ENCODE results near the gene PIGR. TPM values are rescaled to one million over a fixed set of nuclear protein-coding genes. Genes with fewer than 3 reads are reported as not detected.

Gene PIGR
- total RNA-seq = not detected

DNA sequence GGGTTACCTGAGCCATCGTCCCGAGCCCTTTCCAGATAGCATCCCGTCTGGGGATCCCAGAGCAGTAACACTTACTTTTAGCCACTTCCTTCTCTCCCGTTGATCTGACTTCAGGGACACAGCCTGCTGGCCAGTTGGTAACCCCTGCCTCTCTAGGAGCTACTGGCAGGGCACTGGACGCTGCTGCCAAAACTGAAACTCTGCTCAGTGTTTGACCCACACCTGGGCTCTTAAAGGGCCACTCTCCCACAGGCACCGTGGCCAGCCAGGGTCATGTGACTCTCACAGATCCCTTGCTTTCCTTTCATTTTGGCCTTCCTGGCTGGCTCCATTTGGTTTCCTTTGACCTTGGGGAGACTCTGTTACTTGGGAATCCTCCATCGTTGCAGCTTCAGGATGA lies at the start of gene PIGR:
Gene PIGR (minus strand): TSS at position 206 of the 400 bp plus-strand sequence. CDS start 5,935 bp downstream, outside the sequence.
- ChIA-PET POLR2A (no interaction called here), CTCF (interaction anchor here (1.7 to 1.9 kb wide), 2 partner anchors 14 to 36 kb away, joined by 6 to 8 read pairs; no protein-coding TSS in a partner anchor)
- H3K27me3 Mint-ChIP-seq = peaks cover 23% of the 10 kb centered on the region
- H3K4me3 Mint-ChIP-seq = no peak within 1 kb of the TSS
- DNase-seq = no peak
- H3K27ac Mint-ChIP-seq = no peak within 1 kb of the TSS
- H3K4me1 Mint-ChIP-seq = no peaks in the 10 kb centered on the region
- H3K9me3 Mint-ChIP-seq = no peaks in the 10 kb centered on the region
- no peaks in the 10 kb centered on the region for H3K36me3 Mint-ChIP-seq (ENCODE audit: low read depth)

GRCh38 chr1:206992790-206993189 lies 46.5 kb upstream of the PIGR start:
- DNase-seq = no peak
- H3K36me3 Mint-ChIP-seq (ENCODE audit: low read depth) = no peaks in the 10 kb centered on the region
- no peak overlapping the region for H3K4me3 Mint-ChIP-seq
- H3K9me3 Mint-ChIP-seq = no peaks in the 10 kb centered on the region
- H3K4me1 Mint-ChIP-seq = no peaks in the 10 kb centered on the region
- CTCF ChIA-PET = interaction anchor here (1.4 kb wide), 1 partner anchor 10 kb away, joined by 5 read pairs; no protein-coding TSS in a partner anchor
- no peak overlapping the region for H3K27ac Mint-ChIP-seq
- H3K27me3 Mint-ChIP-seq = peaks cover 53% of the 10 kb centered on the region
- POLR2A ChIA-PET = no interaction called here

DNA sequence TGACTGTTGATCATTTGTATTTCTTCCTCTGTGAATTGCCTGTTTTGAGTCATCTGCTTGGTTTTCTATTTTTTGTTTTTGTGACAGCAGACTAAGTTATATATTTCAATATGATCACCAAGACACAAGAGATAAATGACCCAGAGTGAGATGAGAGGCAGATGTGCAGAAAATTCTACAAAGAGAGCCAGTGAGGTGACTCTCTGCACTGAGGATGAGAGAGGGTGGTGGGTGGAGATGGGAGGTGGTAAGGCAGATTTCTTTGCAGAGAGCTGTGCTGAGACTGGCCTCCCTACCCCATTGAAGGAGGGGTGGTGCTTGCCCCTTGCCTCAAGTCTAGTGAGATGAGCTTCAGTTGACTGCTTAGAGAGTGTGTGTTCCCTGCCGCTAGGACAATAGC lies 41.6 kb upstream of the PIGR start:
- Mint-ChIP-seq H3K36me3 (ENCODE audit: low read depth) (no peaks in the 10 kb centered on the region), H3K4me1 (no peaks in the 10 kb centered on the region), H3K4me3 (no peak overlapping the region), H3K27me3 (peaks cover 53% of the 10 kb centered on the region), H3K27ac (no peak overlapping the region), H3K9me3 (no peaks in the 10 kb centered on the region)
- CTCF ChIA-PET = interaction anchor here (1.4 kb wide), 1 partner anchor 18 kb away, joined by 5 read pairs; no protein-coding TSS in a partner anchor
- no peak for DNase-seq
- POLR2A ChIA-PET = no interaction called here

- Mint-ChIP-seq H3K4me1 (no peaks in the 10 kb centered on the region), H3K4me3 (no peak overlapping the region), H3K9me3 (no peaks in the 10 kb centered on the region), H3K27ac (no peak overlapping the region), H3K36me3 (ENCODE audit: low read depth) (no peaks in the 10 kb centered on the region), H3K27me3 (peaks cover 53% of the 10 kb centered on the region)
- no peak for DNase-seq
- POLR2A ChIA-PET = no interaction called here
- CTCF ChIA-PET = interaction anchor here (0.9 to 1.4 kb wide), 3 partner anchors 19 to 252 kb away, joined by 3 to 5 read pairs (median 4); no protein-coding TSS in a partner anchor
These were observed 40.6 kb upstream of the PIGR start for GRCh38 chr1:206986885-206987284.

- Mint-ChIP-seq H3K36me3 (ENCODE audit: low read depth) (no peaks in the 10 kb centered on the region), H3K4me1 (no peaks in the 10 kb centered on the region), H3K27ac (no peak overlapping the region), H3K27me3 (peaks cover 48% of the 10 kb centered on the region), H3K9me3 (no peaks in the 10 kb centered on the region), H3K4me3 (no peak overlapping the region)
- DNase-seq = no peak
- ChIA-PET CTCF (interaction anchor here (0.9 to 1.5 kb wide), 3 partner anchors 51 to 252 kb away, joined by 3 to 6 read pairs (median 4); no protein-coding TSS in a partner anchor), POLR2A (no interaction called here)
These were observed 40.1 kb upstream of the PIGR start for GRCh38 chr1:206986402-206986801.

DNA sequence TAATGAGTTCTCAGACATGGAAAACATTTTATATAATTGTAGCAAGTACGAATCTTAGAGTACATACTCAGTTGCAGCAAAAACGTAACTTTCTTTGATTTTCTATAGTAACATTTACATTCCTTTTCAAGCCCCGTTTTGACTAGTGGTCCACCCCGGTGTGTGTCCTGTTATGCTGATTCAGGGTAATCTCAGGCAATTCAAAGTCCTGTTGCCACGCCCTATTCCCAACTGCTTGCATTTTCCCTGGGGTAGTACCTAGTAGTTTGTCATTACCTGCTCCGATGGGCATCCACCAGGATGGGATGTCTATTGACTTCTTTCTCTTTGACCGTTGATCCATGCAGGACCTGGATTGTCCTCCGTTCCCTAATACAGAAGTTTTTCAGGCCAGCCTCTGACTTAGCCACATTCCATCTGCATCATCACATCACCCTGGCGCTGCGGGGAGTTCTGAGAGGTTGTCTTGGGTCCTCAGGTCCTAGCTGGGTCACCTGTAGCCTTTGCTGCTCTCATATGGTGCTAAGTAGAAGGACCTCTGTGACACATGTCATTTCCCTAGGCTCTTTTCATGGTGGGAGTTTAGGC lies 39.0 kb upstream of the PIGR start:
- POLR2A ChIA-PET = no interaction called here
- H3K9me3 Mint-ChIP-seq = no peaks in the 10 kb centered on the region
- H3K27me3 Mint-ChIP-seq = peaks cover 42% of the 10 kb centered on the region
- H3K4me1 Mint-ChIP-seq = no peaks in the 10 kb centered on the region
- H3K36me3 Mint-ChIP-seq (ENCODE audit: low read depth) = no peaks in the 10 kb centered on the region
- CTCF ChIA-PET = interaction anchor here (1.3 to 1.5 kb wide), 2 partner anchors 52 to 251 kb away, joined by 3 to 6 read pairs; no protein-coding TSS in a partner anchor
- DNase-seq = no peak
- H3K27ac Mint-ChIP-seq = no peak overlapping the region
- no peak overlapping the region for H3K4me3 Mint-ChIP-seq

DNA sequence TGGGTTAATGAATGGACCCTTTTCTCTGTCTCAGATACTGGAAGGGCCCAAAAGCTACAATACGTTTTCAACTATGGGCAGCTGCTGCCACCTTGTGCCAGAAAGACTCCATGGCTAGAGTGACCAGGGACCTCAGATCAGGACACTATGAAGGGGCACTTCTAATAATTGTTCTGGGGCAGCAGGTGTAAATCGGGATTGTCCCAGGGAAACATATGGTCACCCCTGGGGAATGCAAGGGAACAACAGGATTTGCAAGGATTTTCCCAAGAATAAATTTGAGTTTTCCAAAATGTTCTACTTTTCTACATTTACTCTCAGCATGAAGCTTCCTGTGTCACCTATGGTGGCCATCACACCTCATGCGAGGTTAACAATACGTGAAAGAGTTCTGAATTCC lies 36.0 kb upstream of the PIGR start:
- POLR2A ChIA-PET = interaction anchor here (0.9 to 1.4 kb wide), 3 partner anchors 15 to 172 kb away, joined by 3 to 4 read pairs (median 3); no protein-coding TSS in a partner anchor

GRCh38 chr1:206979379-206980043 lies 33.2 kb upstream of the PIGR start:
- no peak for DNase-seq
- Mint-ChIP-seq H3K4me3 (no peak overlapping the region), H3K27ac (no peak overlapping the region), H3K4me1 (no peaks in the 10 kb centered on the region), H3K36me3 (ENCODE audit: low read depth) (no peaks in the 10 kb centered on the region), H3K9me3 (no peaks in the 10 kb centered on the region), H3K27me3 (peaks cover 36% of the 10 kb centered on the region)
- CTCF ChIA-PET = interaction anchor here (1.0 to 6.9 kb wide), 6 partner anchors 10 to 520 kb away, joined by 3 to 88 read pairs (median 3); no protein-coding TSS in a partner anchor
- POLR2A ChIA-PET = interaction anchor here (1.2 kb wide), 1 partner anchor 268 kb away, joined by 3 read pairs; no protein-coding TSS in a partner anchor

More for the DNA sequence above, 36.0 kb upstream of the PIGR start:
- Mint-ChIP-seq H3K4me1 (no peaks in the 10 kb centered on the region), H3K9me3 (no peaks in the 10 kb centered on the region), H3K27me3 (peaks cover 47% of the 10 kb centered on the region), H3K4me3 (no peak overlapping the region), H3K27ac (no peak overlapping the region), H3K36me3 (ENCODE audit: low read depth) (no peaks in the 10 kb centered on the region)
- CTCF ChIA-PET = interaction anchor here (0.6 to 6.9 kb wide), 43 partner anchors 9 to 1279 kb away, joined by 3 to 88 read pairs (median 5); partner anchors contain the start of genes DYRK3, FCAMR, FCMR and PIGR
- DNase-seq = peak; percentile 70

- no peak overlapping the region for H3K27ac Mint-ChIP-seq
- CTCF ChIA-PET = interaction anchor here (0.7 to 6.9 kb wide), 2 partner anchors 35 to 43 kb away, joined by 3 to 88 read pairs; no protein-coding TSS in a partner anchor
- POLR2A ChIA-PET = interaction anchor here (0.6 kb wide), 1 partner anchor 252 kb away, joined by 3 read pairs; no protein-coding TSS in a partner anchor
- H3K9me3 Mint-ChIP-seq = no peaks in the 10 kb centered on the region
- H3K27me3 Mint-ChIP-seq = peaks cover 32% of the 10 kb centered on the region
- DNase-seq = no peak
- no peak overlapping the region for H3K4me3 Mint-ChIP-seq
- H3K4me1 Mint-ChIP-seq = no peaks in the 10 kb centered on the region
- no peaks in the 10 kb centered on the region for H3K36me3 Mint-ChIP-seq (ENCODE audit: low read depth)
These were observed 32.0 kb upstream of the PIGR start for GRCh38 chr1:206978259-206978658.

DNA sequence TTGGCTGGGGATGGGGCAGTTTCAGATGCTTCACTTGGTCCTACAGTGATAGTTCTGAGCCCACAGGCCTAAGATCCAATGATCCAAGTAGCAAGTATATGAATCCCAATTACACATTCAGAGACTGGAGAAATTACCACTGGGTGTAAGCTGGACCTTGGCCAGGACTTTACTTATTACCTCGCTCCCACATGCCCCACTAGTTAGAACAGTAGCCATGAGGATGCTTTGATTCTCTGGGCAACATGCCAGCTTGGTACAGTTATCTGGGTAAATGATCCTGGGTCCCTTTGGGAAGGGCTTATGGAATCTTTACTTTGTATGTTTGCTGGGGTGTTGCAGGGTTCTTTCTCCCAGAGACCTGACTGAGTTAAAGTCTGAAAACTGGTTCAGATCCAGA lies 29.0 kb upstream of the PIGR start:
- DNase-seq = no peak
- H3K4me3 Mint-ChIP-seq = no peak overlapping the region
- CTCF ChIA-PET = no interaction called here
- no peaks in the 10 kb centered on the region for H3K4me1 Mint-ChIP-seq
- no peaks in the 10 kb centered on the region for H3K9me3 Mint-ChIP-seq
- H3K27me3 Mint-ChIP-seq = peaks cover 46% of the 10 kb centered on the region
- H3K36me3 Mint-ChIP-seq (ENCODE audit: low read depth) = no peaks in the 10 kb centered on the region
- POLR2A ChIA-PET = no interaction called here
- H3K27ac Mint-ChIP-seq = no peak overlapping the region

GRCh38 chr1:206974140-206974539 lies 27.9 kb upstream of the PIGR start:
- CTCF ChIA-PET = interaction anchor here (1.0 to 3.2 kb wide), 4 partner anchors 9 to 61 kb away, joined by 3 to 18 read pairs (median 4); no protein-coding TSS in a partner anchor
- H3K9me3 Mint-ChIP-seq = no peaks in the 10 kb centered on the region
- H3K4me1 Mint-ChIP-seq = no peaks in the 10 kb centered on the region
- POLR2A ChIA-PET = interaction anchor here (1.0 kb wide), 1 partner anchor 49 kb away, joined by 3 read pairs; no protein-coding TSS in a partner anchor
- no peak overlapping the region for H3K27ac Mint-ChIP-seq
- no peaks in the 10 kb centered on the region for H3K36me3 Mint-ChIP-seq (ENCODE audit: low read depth)
- H3K27me3 Mint-ChIP-seq = peaks cover 48% of the 10 kb centered on the region
- no peak for DNase-seq
- no peak overlapping the region for H3K4me3 Mint-ChIP-seq

DNA sequence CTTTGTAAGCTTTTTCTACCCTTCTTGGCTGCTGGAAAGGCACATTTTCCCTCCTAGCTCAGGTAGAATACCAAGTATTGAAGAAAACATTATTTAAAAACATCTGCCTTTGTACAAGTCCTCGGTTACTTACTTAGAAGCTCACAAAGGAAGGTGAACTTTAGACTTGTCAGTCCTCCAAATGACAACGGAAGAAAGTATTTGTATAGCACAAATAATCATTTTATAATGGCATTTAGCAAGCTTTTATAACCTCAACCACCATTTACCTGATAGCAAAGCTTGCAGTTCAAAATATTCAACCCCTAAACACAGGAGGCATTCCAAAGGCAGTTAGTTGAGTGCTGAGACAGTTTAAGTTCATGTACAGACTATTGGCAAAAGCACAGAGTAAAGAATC lies 26.5 kb upstream of the PIGR start:
- Mint-ChIP-seq H3K4me3 (no peak overlapping the region), H3K27me3 (peaks cover 42% of the 10 kb centered on the region), H3K9me3 (no peaks in the 10 kb centered on the region), H3K36me3 (ENCODE audit: low read depth) (no peaks in the 10 kb centered on the region), H3K27ac (no peak overlapping the region), H3K4me1 (peaks cover 10% of the 10 kb centered on the region)
- no peak for DNase-seq
- POLR2A ChIA-PET = no interaction called here
- CTCF ChIA-PET = interaction anchor here (1.0 to 3.2 kb wide), 9 partner anchors 10 to 510 kb away, joined by 3 to 18 read pairs (median 4); no protein-coding TSS in a partner anchor
